Measurements from ENCODE around the gene SSBP3.
A peak's percentile ranks its signal among the peaks of the same experiment; 100 is the strongest.

Gene SSBP3

GRCh38 chr1:54271341-54271740 lies 134.9 kb downstream of the SSBP3 start:
- intact Hi-C loops (cut with DNase I; ENCODE audit: low total_unique reads): loop anchor here (5.0 to 10.0 kb wide), 2 partner anchors 63 to 216 kb away; no protein-coding TSS in a partner anchor
- H3K4me3 ChIP-seq: no peak overlapping the region
- H3K9me3 ChIP-seq: no peaks in the 10 kb centered on the region
- peak overlapping the region; percentile 87 to 98 for H3K27ac ChIP-seq
- no peak for TF ChIP-seq CTCF (IDR thresholded peaks at IDR 0.05)
- H3K4me1 ChIP-seq: peaks cover 19 to 98% (median 67%) of the 10 kb centered on the region in 4 donors
- DNase-seq: peak in 1 of 2 donors; percentile 81
- no peaks in the 10 kb centered on the region for H3K36me3 ChIP-seq
- no peaks in the 10 kb centered on the region for H3K27me3 ChIP-seq

GRCh38 chr1:54270543-54270942 lies 135.7 kb downstream of the SSBP3 start:
- Histone ChIP-seq H3K4me3 (no peak overlapping the region), H3K27ac (peak overlapping the region; percentile 87 to 98), H3K36me3 (no peaks in the 10 kb centered on the region), H3K4me1 (peaks cover 14 to 90% (median 59%) of the 10 kb centered on the region in 4 donors), H3K27me3 (no peaks in the 10 kb centered on the region), H3K9me3 (no peaks in the 10 kb centered on the region)
- DNase-seq: no peak
- intact Hi-C loops (cut with DNase I; ENCODE audit: low total_unique reads): loop anchor here (5.0 to 10.0 kb wide), 2 partner anchors 64 to 217 kb away; no protein-coding TSS in a partner anchor
- no peak for TF ChIP-seq CTCF (IDR thresholded peaks at IDR 0.05)

GRCh38 chr1:54268762-54269297 lies 137.4 kb downstream of the SSBP3 start:
- Histone ChIP-seq H3K27ac (peak overlapping the region; percentile 87 to 98), H3K4me1 (peaks cover 0 to 73% (median 43%) of the 10 kb centered on the region in 4 donors), H3K4me3 (no peak overlapping the region), H3K36me3 (peaks cover 0 to 11% (median 0%) of the 10 kb centered on the region in 3 donors), H3K27me3 (no peaks in the 10 kb centered on the region), H3K9me3 (no peaks in the 10 kb centered on the region)
- intact Hi-C loops (cut with DNase I; ENCODE audit: low total_unique reads): no loop called here
- DNase-seq: peak in 1 of 2 donors; percentile 31
- TF ChIP-seq CTCF (IDR thresholded peaks at IDR 0.05): no peak

- intact Hi-C loops (cut with DNase I; ENCODE audit: low total_unique reads): no loop called here
- no peak for TF ChIP-seq CTCF (IDR thresholded peaks at IDR 0.05)
- peaks cover 0 to 11% (median 0%) of the 10 kb centered on the region in 3 donors for H3K36me3 ChIP-seq
- no peaks in the 10 kb centered on the region for H3K9me3 ChIP-seq
- H3K4me3 ChIP-seq: no peak overlapping the region
- no peak for DNase-seq
- H3K27me3 ChIP-seq: no peaks in the 10 kb centered on the region
- peaks cover 0 to 65% (median 40%) of the 10 kb centered on the region in 4 donors for H3K4me1 ChIP-seq
- peak overlapping the region; percentile 87 to 98 for H3K27ac ChIP-seq
Observed at GRCh38 chr1:54267815-54268761, 138.1 kb downstream of the SSBP3 start.

GRCh38 chr1:54266908-54267307 lies 139.3 kb downstream of the SSBP3 start:
- Histone ChIP-seq H3K27me3 (no peaks in the 10 kb centered on the region), H3K27ac (peak overlapping the region in 1 of 2 donors; percentile 87), H3K4me1 (peaks cover 0 to 53% (median 30%) of the 10 kb centered on the region in 4 donors), H3K9me3 (no peaks in the 10 kb centered on the region), H3K4me3 (no peak overlapping the region), H3K36me3 (peaks cover 0 to 11% (median 0%) of the 10 kb centered on the region in 3 donors)
- no peak for DNase-seq
- TF ChIP-seq CTCF (IDR thresholded peaks at IDR 0.05): no peak
- intact Hi-C loops (cut with DNase I; ENCODE audit: low total_unique reads): no loop called here

Measured in tibial artery (tissue), 4 donors.